B cell (primary cell): ENCODE results near the gene NRG2. TPM values are rescaled to one million over a fixed set of nuclear protein-coding genes. Genes with fewer than 3 reads are reported as not detected.

Source experiments
- ATAC-seq: fragments of 200-7000 bp; cut with Tn5 transposase; one replicate; pipeline ENCODE4 v1.10.0; 2021; ENCODE audit warnings: low read depth, mild to moderate bottlenecking, moderate number of reproducible peaks, moderate library complexity
- CTCF ChIA-PET: fragments of 350-600 bp; sonication (Branson Sonifier 250); formaldehyde crosslinking; loops from one replicate; lab custom pipeline; 2021; ENCODE audit warnings: antibody characterized with exemption, inconsistent platforms; lab: Charles Lee
- POLR2A ChIA-PET: fragments of 350-600 bp; sonication (Branson Sonifier 250); formaldehyde crosslinking; loops from one replicate; lab custom pipeline; 2021; ENCODE audit warnings: antibody characterized with exemption; lab: Charles Lee
- DNase-seq: peaks from one replicate; pipeline ENCODE4 v3.0.0; 2013
- H2AFZ ChIP-seq: 2 replicates; pipeline ENCODE4 v1.6.1; 2012; ENCODE audit warnings: mild to moderate bottlenecking, low read depth, low read length; ENCODE audit not compliant: insufficient read depth, poor library complexity, severe bottlenecking
- H3K27ac ChIP-seq, 2 donors: 1 replicate in 1 of 2; 2 replicates in 1 of 2; pipeline ENCODE4 v1.5.1; 2012 to 2013; ENCODE audit warnings: low read length in 2 of 2, mild to moderate bottlenecking in 2 of 2, moderate library complexity in 1 of 2
- H3K27me3 ChIP-seq, 4 experiments: fragments of 200-600 bp in 1 of 4; sonication (generic) in 1 of 4; replicated peaks in 1 of 4; 1 replicate in 2 of 4; 2 replicates in 2 of 4; pipeline versions ENCODE4 v1.6.1 to v1.7.0; 2013 to 2016; ENCODE audit warnings: low read length in 3 of 4, mild to moderate bottlenecking in 2 of 4, mixed read lengths in 1 of 4, moderate library complexity in 1 of 4; ENCODE audit not compliant: insufficient read depth in 4 of 4, control insufficient read depth in 3 of 4; ENCODE audit errors: control extremely low read depth in 1 of 4
- H3K36me3 ChIP-seq, 2 experiments: replicated peaks in 1 of 2; 1 replicate in 1 of 2; 2 replicates in 1 of 2; pipeline versions ENCODE4 v1.6.1 to v1.7.1; 2013; ENCODE audit warnings: low read length in 1 of 2; ENCODE audit not compliant: insufficient read depth in 2 of 2, control insufficient read depth in 1 of 2; ENCODE audit errors: control extremely low read depth in 1 of 2, extremely low read depth in 1 of 2
- H3K4me1 ChIP-seq, 2 donors: fragments of 200-600 bp in 1 of 2; sonication (generic) in 1 of 2; 1 replicate in 1 of 2; 2 replicates in 1 of 2; pipeline versions ENCODE4 v1.5.1 to v1.6.1; 2013 to 2017; ENCODE audit warnings: low read length in 2 of 2; ENCODE audit not compliant: control insufficient read depth in 2 of 2, insufficient read depth in 2 of 2
- H3K4me2 ChIP-seq: replicated peaks from 2 replicates; pipeline ENCODE3; 2012; ENCODE audit warnings: mild to moderate bottlenecking, low read depth, low read length; ENCODE audit not compliant: poor library complexity, severe bottlenecking
- H3K4me3 ChIP-seq, 5 experiments: fragments of 200-600 bp in 1 of 5; sonication (generic) in 1 of 5; 1 replicate in 3 of 5; 2 replicates in 2 of 5; pipeline versions ENCODE4 v1.5.1 to v1.7.0; 2011 to 2016; ENCODE audit warnings: low read length in 4 of 5, mild to moderate bottlenecking in 4 of 5, low read depth in 2 of 5, control low read depth in 1 of 5, moderate library complexity in 1 of 5; ENCODE audit not compliant: insufficient read depth in 1 of 5; ENCODE audit errors: control extremely low read depth in 1 of 5, extremely low read depth in 1 of 5
- H3K79me2 ChIP-seq: fragments of 200-600 bp; sonication (generic); one replicate; pipeline ENCODE4 v1.6.0; 2016; ENCODE audit warnings: low read length; ENCODE audit not compliant: control insufficient read depth, insufficient read depth
- H3K9ac ChIP-seq: fragments of 200-600 bp; sonication (generic); 2 replicates; pipeline ENCODE4 v1.6.1; 2017; ENCODE audit warnings: mild to moderate bottlenecking, low read length, moderate library complexity
- H3K9me3 ChIP-seq, 3 donors: one replicate each; pipeline versions ENCODE4 v1.6.1 to v1.7.1; 2013; ENCODE audit warnings: low read length in 2 of 3; ENCODE audit not compliant: control insufficient read depth in 2 of 3, insufficient read depth in 1 of 3; ENCODE audit errors: control extremely low read depth in 1 of 3
- H4K20me1 ChIP-seq: 2 replicates; pipeline ENCODE4 v1.6.0; 2012; ENCODE audit warnings: mild to moderate bottlenecking, low read length; ENCODE audit not compliant: insufficient read depth, control insufficient read depth, poor library complexity, severe bottlenecking
- H3K27ac Mint-ChIP-seq: one replicate; pipeline ENCODE4 v1.8.0; 2021; ENCODE audit warnings: mixed read lengths
- H3K27me3 Mint-ChIP-seq: one replicate; pipeline ENCODE4 v1.8.0; 2021; ENCODE audit warnings: mixed read lengths
- H3K4me1 Mint-ChIP-seq: one replicate; pipeline ENCODE4 v1.8.0; 2021; ENCODE audit warnings: mixed read lengths
- H3K4me3 Mint-ChIP-seq: one replicate; pipeline ENCODE4 v1.8.0; 2021; ENCODE audit warnings: mixed read lengths
- H3K9me3 Mint-ChIP-seq: one replicate; pipeline ENCODE4 v1.8.0; 2022; ENCODE audit warnings: mixed read lengths; ENCODE audit not compliant: insufficient read depth
- CTCF ChIP-seq: fragments of 200-600 bp; IDR thresholded peaks from one replicate; pipeline ENCODE4 v1.8.0; 2022; ENCODE audit warnings: antibody characterized with exemption, mild to moderate bottlenecking
- EZH2 ChIP-seq: IDR thresholded peaks from 2 replicates; pipeline ENCODE4 v1.6.1; 2012; ENCODE audit warnings: borderline replicate concordance, low read depth, mild to moderate bottlenecking, moderate library complexity, low read length; ENCODE audit not compliant: insufficient read depth, poor library complexity, severe bottlenecking
- WGBS: methylation state at CpG from one replicate; pipeline ENCODE4 v1.1.5; 2013; ENCODE audit warnings: missing lambda C conversion rate; ENCODE audit not compliant: insufficient coverage; 5-methylcytosine and 5-hydroxymethylcytosine counted together
- intact Hi-C: fragments of 100-400 bp; cut with micrococcal nuclease; formaldehyde crosslinking; loops from one replicate; pipeline ENCODE4 v1.10.0; 2022
- polyA plus RNA-seq: library from polyadenylated mRNA; depleted of rRNA; stranded (reverse); fragments of >200 nt; gene quantifications from 2 replicates; pipeline ENCODE4 v1.2.3, GENCODE V29; 2012
- total RNA-seq, 2 donors: library from RNA; stranded (reverse); fragments of 120-200 nt in 1 of 2; gene quantifications; 1 replicate in 1 of 2; 2 replicates in 1 of 2; pipeline versions ENCODE4 v1.2.3 to v1.2.4, GENCODE V29; 2013 to 2022

The NRG2 gene
- total and polyA plus RNA-seq, 2 donors (not counting 1 experiment from before 2014, with no cell fraction given) = 0.13 to 0.15 TPM

- H3K79me2 ChIP-seq = no peaks in the 10 kb centered on the region
- ATAC-seq (peak; percentile 99), DNase-seq (peak; percentile 89)
- no peak overlapping the region for H3K9ac ChIP-seq
- no peaks in the 10 kb centered on the region for H3K36me3 ChIP-seq
- no peaks in the 10 kb centered on the region for H3K9me3 ChIP-seq
- H3K9me3 Mint-ChIP-seq = no peaks in the 10 kb centered on the region
- WGBS = 29% methylated on average over 23 of the region's 23 CpGs
- H3K4me3 ChIP-seq = no peak overlapping the region
- no peaks in the 10 kb centered on the region for H3K4me1 Mint-ChIP-seq
- H3K4me2 ChIP-seq = no peak overlapping the region
- intact Hi-C loops = loop anchor here (1.0 to 5.0 kb wide), 3 partner anchors 104 to 546 kb away; no protein-coding TSS in a partner anchor
- no peak overlapping the region for H3K27ac ChIP-seq
- no peaks in the 10 kb centered on the region for H4K20me1 ChIP-seq
- ChIA-PET POLR2A (interaction anchor here (0.6 kb wide), 1 partner anchor 619 kb away, joined by 4 read pairs; no protein-coding TSS in a partner anchor), CTCF (interaction anchor here (0.7 to 8.5 kb wide), 54 partner anchors 9 to 1389 kb away, joined by 3 to 203 read pairs (median 4); partner anchors contain the start of gene NRG2)
- no peaks in the 10 kb centered on the region for H3K4me1 ChIP-seq
- peaks cover 44% of the 10 kb centered on the region for H3K27me3 Mint-ChIP-seq
- H2AFZ ChIP-seq = no peak overlapping the region
- peak; percentile 100 for TF ChIP-seq CTCF
- no peak for TF ChIP-seq EZH2
- peaks cover 0 to 25% (median 8%) of the 10 kb centered on the region in 4 experiments for H3K27me3 ChIP-seq
- H3K27ac Mint-ChIP-seq = no peak overlapping the region
- no peak overlapping the region for H3K4me3 Mint-ChIP-seq
Measured at GRCh38 chr5:139968547-139969261, 74.4 kb downstream of the NRG2 start.

GRCh38 chr5:139967353-139967752 lies 75.7 kb downstream of the NRG2 start:
- no peaks in the 10 kb centered on the region for H3K4me1 Mint-ChIP-seq
- POLR2A ChIA-PET = interaction anchor here (0.5 kb wide), 1 partner anchor 1625 kb away, joined by 3 read pairs; no protein-coding TSS in a partner anchor

More at GRCh38 chr5:139967353-139967752, 75.7 kb downstream of the NRG2 start:
- Mint-ChIP-seq H3K9me3 (no peaks in the 10 kb centered on the region), H3K27me3 (peaks cover 43% of the 10 kb centered on the region), H3K4me3 (no peak overlapping the region), H3K27ac (no peak overlapping the region)
- Histone ChIP-seq H2AFZ (no peak overlapping the region), H3K27ac (no peak overlapping the region), H3K4me1 (no peaks in the 10 kb centered on the region), H3K36me3 (no peaks in the 10 kb centered on the region), H3K9ac (no peak overlapping the region), H3K4me3 (no peak overlapping the region), H4K20me1 (no peaks in the 10 kb centered on the region), H3K9me3 (no peaks in the 10 kb centered on the region), H3K4me2 (no peak overlapping the region), H3K27me3 (peaks cover 0 to 25% (median 8%) of the 10 kb centered on the region in 4 experiments), H3K79me2 (no peaks in the 10 kb centered on the region)
- no peak for DNase-seq
- 95% methylated on average over 6 of the region's 8 CpGs for WGBS
- TF ChIP-seq EZH2 = no peak
- no peak for TF ChIP-seq CTCF
- intact Hi-C loops = loop anchor here (5.0 kb wide), 1 partner anchor 335 kb away; no protein-coding TSS in a partner anchor
- no peak for ATAC-seq
- CTCF ChIA-PET = interaction anchor here (0.6 to 8.5 kb wide), 10 partner anchors 19 to 713 kb away, joined by 3 to 203 read pairs (median 7); no protein-coding TSS in a partner anchor
